Endothelial cell of umbilical vein (primary cell): ENCODE data around the gene ESPN. TPM values are rescaled to one million over a fixed set of nuclear protein-coding genes. Genes with fewer than 3 reads are reported as not detected.

ENCODE experiments used
- BruUV-seq: library from RNA; stranded (reverse); fragments of 400-500 nt; replicated peaks from 2 replicates; lab custom pipeline; 2021; lab: Mats Ljungman, UMichigan
- CTCF ChIA-PET: fragments of 300-600, 350-600 bp; sonication (Branson Sonifier 250); formaldehyde crosslinking; loops from one replicate; lab custom pipeline; 2021; ENCODE audit warnings: antibody characterized with exemption, inconsistent platforms; lab: Charles Lee
- POLR2A ChIA-PET: fragments of 300-600, 350-600 bp; sonication (Branson Sonifier 250); formaldehyde crosslinking; loops from one replicate; lab custom pipeline; 2021; ENCODE audit warnings: antibody characterized with exemption, inconsistent platforms; lab: Charles Lee
- DNase-seq: peaks from one replicate; pipeline ENCODE4 v3.0.0-alpha.2; 2011; ENCODE audit warnings: low read depth, low spot score
- FAIRE-seq: peaks from 2 replicates; lab custom pipeline; 2011; peaks lifted over from hg19 to GRCh38; lab: Jason Lieb, UNC
- H2AFZ ChIP-seq: 2 replicates; pipeline ENCODE4 v1.6.0; 2012; ENCODE audit warnings: low read depth, low read length, control low read depth, inconsistent platforms
- H3K27ac ChIP-seq: 2 replicates; pipeline ENCODE4 v1.5.1; 2011; ENCODE audit warnings: low read depth, mild to moderate bottlenecking, control low read depth, low read length, moderate library complexity; ENCODE audit not compliant: insufficient read depth
- H3K27me3 ChIP-seq, 2 experiments: 2 replicates each; pipeline versions ENCODE4 v1.6.0 to v1.6.1; 2011; ENCODE audit warnings: low read length in 2 of 2, mixed read lengths in 1 of 2; ENCODE audit not compliant: control insufficient read depth in 2 of 2, insufficient read depth in 2 of 2
- H3K36me3 ChIP-seq, 2 experiments: 2 replicates in 1 of 2; 3 replicates in 1 of 2; pipeline ENCODE4 v1.5.1; 2011; ENCODE audit warnings: low read length in 2 of 2, mild to moderate bottlenecking in 1 of 2, moderate library complexity in 1 of 2; ENCODE audit not compliant: control insufficient read depth in 2 of 2, insufficient read depth in 2 of 2; ENCODE audit errors: extremely low read depth in 1 of 2
- H3K4me1 ChIP-seq: 3 replicates; pipeline ENCODE4 v1.5.1; 2011; ENCODE audit warnings: mild to moderate bottlenecking, low read length; ENCODE audit not compliant: control insufficient read depth, insufficient read depth; ENCODE audit errors: extremely low read depth
- H3K4me2 ChIP-seq: 2 replicates; pipeline ENCODE4 v1.6.1; 2011; ENCODE audit warnings: low read length, control low read depth, mixed read lengths; ENCODE audit not compliant: insufficient read depth
- H3K4me3 ChIP-seq, 3 experiments: fragments of 200-600 bp in 1 of 3; sonication (generic), shearing (Covaris generic) in 1 of 3; replicated peaks in 1 of 3; 2 replicates each; pipeline ENCODE4 v1.5.1; 2011 to 2016; ENCODE audit warnings: control low read depth in 3 of 3, low read length in 3 of 3, mild to moderate bottlenecking in 2 of 3, inconsistent platforms in 1 of 3, low read depth in 1 of 3, moderate library complexity in 1 of 3; ENCODE audit not compliant: insufficient read depth in 1 of 3
- H3K79me2 ChIP-seq: 2 replicates; pipeline ENCODE4 v1.6.0; 2012; ENCODE audit warnings: low read length, inconsistent platforms; ENCODE audit not compliant: control insufficient read depth, insufficient read depth
- H3K9ac ChIP-seq: replicated peaks from 2 replicates; pipeline ENCODE3; 2011; ENCODE audit warnings: low read length, control low read depth; ENCODE audit not compliant: insufficient read depth; ENCODE audit errors: extremely low read depth
- H3K9me1 ChIP-seq: replicated peaks from 3 replicates; pipeline ENCODE4 v1.6.0; 2011; ENCODE audit warnings: mild to moderate bottlenecking, low read length; ENCODE audit not compliant: control insufficient read depth, insufficient read depth; ENCODE audit errors: extremely low read depth
- H3K9me3 ChIP-seq: replicated peaks from 2 replicates; pipeline ENCODE4 v1.5.1; 2012; ENCODE audit warnings: low read length, inconsistent platforms; ENCODE audit not compliant: control insufficient read depth, insufficient read depth
- H4K20me1 ChIP-seq: replicated peaks from 2 replicates; pipeline ENCODE3; 2011; ENCODE audit warnings: mild to moderate bottlenecking, low read length; ENCODE audit not compliant: control insufficient read depth, insufficient read depth; ENCODE audit errors: extremely low read depth
- EZH2 ChIP-seq: IDR thresholded peaks from 2 replicates; pipeline ENCODE4 v1.6.1; 2012; ENCODE audit warnings: borderline replicate concordance, low read depth, mild to moderate bottlenecking, moderate library complexity, low read length, inconsistent platforms; ENCODE audit not compliant: severe bottlenecking
- FOS ChIP-seq: IDR thresholded peaks from 2 replicates; pipeline ENCODE4 v1.6.1; 2011; ENCODE audit warnings: mild to moderate bottlenecking, low read length, moderate library complexity, borderline replicate concordance; ENCODE audit not compliant: insufficient read depth
- GATA2 ChIP-seq: IDR thresholded peaks from 2 replicates; pipeline ENCODE4 v1.7.0; 2011; ENCODE audit warnings: low read depth, mild to moderate bottlenecking, moderate library complexity, mixed read lengths, low read length; ENCODE audit not compliant: insufficient read length, insufficient read depth
- JUN ChIP-seq: IDR thresholded peaks from 2 replicates; pipeline ENCODE4 v1.6.1; 2011; ENCODE audit warnings: borderline replicate concordance, low read depth; ENCODE audit not compliant: insufficient read length, insufficient read depth
- MYC ChIP-seq: IDR thresholded peaks from one replicate; pipeline ENCODE4 v1.6.1; 2011; ENCODE audit warnings: mild to moderate bottlenecking, low read depth, low read length
- POLR2A ChIP-seq: IDR thresholded peaks from 2 replicates; pipeline ENCODE4 v1.6.1; 2012; ENCODE audit warnings: low read depth, mild to moderate bottlenecking, control low read depth, low read length
- POLR2AphosphoS5 ChIP-seq: IDR thresholded peaks from 2 replicates; pipeline ENCODE4 v1.6.1; 2012; ENCODE audit warnings: low read depth, mild to moderate bottlenecking, control low read depth, low read length, moderate library complexity; ENCODE audit not compliant: insufficient read depth
- dilution Hi-C: fragments of 300-500 bp; cut with MboI; formaldehyde crosslinking; loops from one replicate; pipeline ENCODE4 v1.15.0; 2019; ENCODE audit warnings: low sequenced_read_pairs; ENCODE audit not compliant: extremely low pct_ligation_motif_present
- intact Hi-C: fragments of 100-400 bp; cut with micrococcal nuclease; formaldehyde crosslinking; loops from one replicate; pipeline ENCODE4 v1.10.0; 2022
- polyA plus RNA-seq, 4 experiments: library from polyadenylated mRNA; depleted of rRNA in 3 of 4; stranded (reverse) in 3 of 4; unstranded in 1 of 4; fragments of >200 nt; gene quantifications; 2 replicates each; pipeline versions ENCODE4 v1.2.1 to v1.2.3, GENCODE V29; 2011 to 2012; ENCODE audit warnings: missing spikeins in 1 of 4
- total RNA-seq: library from RNA; stranded (reverse); gene quantifications from 2 replicates; pipeline ENCODE4 v1.2.3, GENCODE V29; 2021
- TF ChIP-seq, protein P1 (sequence below), 2 donors: IDR thresholded peaks; 1 replicate in 1 of 2; 2 replicates in 1 of 2; pipeline ENCODE4 v1.5.1; 2011; ENCODE audit warnings: low read length in 2 of 2, mild to moderate bottlenecking in 2 of 2, moderate library complexity in 2 of 2, control low read depth in 1 of 2, inconsistent platforms in 1 of 2, low read depth in 1 of 2; ENCODE audit not compliant: insufficient read depth in 1 of 2; ENCODE audit errors: extremely low read depth in 1 of 2
- TF ChIP-seq, protein P2 (sequence below): IDR thresholded peaks from 2 replicates; pipeline ENCODE4 v1.6.1; 2011; ENCODE audit not compliant: insufficient read depth, insufficient read length

ESPN gene
- total and polyA plus RNA-seq, 2 donors (not counting 3 experiments of a cell fraction or from before 2014, with no cell fraction given): 0.54 to 0.71 TPM

DNA sequence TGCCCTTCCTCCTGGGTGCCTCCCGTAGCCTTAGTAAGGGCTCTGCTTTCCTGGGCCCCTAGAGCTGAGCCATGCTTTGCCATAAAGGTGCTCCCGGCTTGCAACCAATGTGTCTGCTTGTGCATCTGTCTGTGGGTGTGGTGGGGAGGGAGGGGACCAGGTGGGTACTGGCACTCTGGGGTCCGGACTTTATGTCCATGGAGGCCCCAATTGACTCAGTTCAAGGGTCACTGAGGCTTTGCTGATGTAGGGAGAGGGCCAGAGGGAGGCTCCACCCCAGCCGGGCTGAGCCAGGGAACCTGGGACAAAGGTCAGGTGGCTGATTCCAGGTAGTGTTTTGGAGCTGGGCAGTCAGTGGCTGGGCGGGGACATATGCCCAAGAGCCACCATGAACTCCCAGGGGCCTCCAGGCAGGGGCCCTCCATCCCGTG is 26.4 kb downstream of the ESPN start:
- CTCF ChIA-PET: interaction anchor here (0.7 to 1.7 kb wide), 3 partner anchors 9 to 35 kb away, joined by 4 to 6 read pairs (median 6); no protein-coding TSS in a partner anchor
- Histone ChIP-seq H3K27me3 (peaks cover 57 to 68% of the 10 kb centered on the region in 2 experiments), H4K20me1 (no peaks in the 10 kb centered on the region)

More for the DNA sequence above, 26.4 kb downstream of the ESPN start:
- dilution Hi-C loops: no loop called here
- Histone ChIP-seq H3K4me3 (no peak overlapping the region), H3K4me2 (no peak overlapping the region), H2AFZ (no peak overlapping the region), H3K27ac (no peak overlapping the region), H3K9me1 (no peaks in the 10 kb centered on the region), H3K79me2 (no peaks in the 10 kb centered on the region), H3K36me3 (no peaks in the 10 kb centered on the region), H3K4me1 (no peaks in the 10 kb centered on the region), H3K9me3 (no peaks in the 10 kb centered on the region), H3K9ac (no peak overlapping the region)
- POLR2A ChIA-PET: no interaction called here
- BruUV-seq: no TSS peak
- TF ChIP-seq POLR2A: no peak
- TF ChIP-seq FOS: no peak
- no peak for TF ChIP-seq JUN
- no peak for TF ChIP-seq POLR2AphosphoS5
- TF ChIP-seq, protein P1, sequence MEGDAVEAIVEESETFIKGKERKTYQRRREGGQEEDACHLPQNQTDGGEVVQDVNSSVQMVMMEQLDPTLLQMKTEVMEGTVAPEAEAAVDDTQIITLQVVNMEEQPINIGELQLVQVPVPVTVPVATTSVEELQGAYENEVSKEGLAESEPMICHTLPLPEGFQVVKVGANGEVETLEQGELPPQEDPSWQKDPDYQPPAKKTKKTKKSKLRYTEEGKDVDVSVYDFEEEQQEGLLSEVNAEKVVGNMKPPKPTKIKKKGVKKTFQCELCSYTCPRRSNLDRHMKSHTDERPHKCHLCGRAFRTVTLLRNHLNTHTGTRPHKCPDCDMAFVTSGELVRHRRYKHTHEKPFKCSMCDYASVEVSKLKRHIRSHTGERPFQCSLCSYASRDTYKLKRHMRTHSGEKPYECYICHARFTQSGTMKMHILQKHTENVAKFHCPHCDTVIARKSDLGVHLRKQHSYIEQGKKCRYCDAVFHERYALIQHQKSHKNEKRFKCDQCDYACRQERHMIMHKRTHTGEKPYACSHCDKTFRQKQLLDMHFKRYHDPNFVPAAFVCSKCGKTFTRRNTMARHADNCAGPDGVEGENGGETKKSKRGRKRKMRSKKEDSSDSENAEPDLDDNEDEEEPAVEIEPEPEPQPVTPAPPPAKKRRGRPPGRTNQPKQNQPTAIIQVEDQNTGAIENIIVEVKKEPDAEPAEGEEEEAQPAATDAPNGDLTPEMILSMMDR (IDR thresholded peaks at IDR 0.05; ENCODE audit: extremely low read depth in 1 of 2, insufficient read depth in 1 of 2, low read depth in 1 of 2, low read length in 2 of 2): no peak
- no peak for TF ChIP-seq GATA2
- TF ChIP-seq MYC: no peak
- no peak for TF ChIP-seq EZH2
- TF ChIP-seq, protein P2, sequence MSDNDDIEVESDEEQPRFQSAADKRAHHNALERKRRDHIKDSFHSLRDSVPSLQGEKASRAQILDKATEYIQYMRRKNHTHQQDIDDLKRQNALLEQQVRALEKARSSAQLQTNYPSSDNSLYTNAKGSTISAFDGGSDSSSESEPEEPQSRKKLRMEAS: no peak
- intact Hi-C loops: no loop called here
- no peak for DNase-seq
- FAIRE-seq: no peak
